HCT116 (cell line): ENCODE measurements around the gene KRT79. TPM values are rescaled to one million over a fixed set of nuclear protein-coding genes. Genes with fewer than 3 reads are reported as not detected.

Experiments used
- ATAC-seq: fragments of 200-7000 bp; cut with Tn5 transposase; 2 replicates; pipeline ENCODE4 v1.9.1; 2020; ENCODE audit warnings: mild to moderate bottlenecking, moderate library complexity
- BruUV-seq: library from RNA; stranded (reverse); fragments of 400-500 nt; replicated peaks from 2 replicates; lab custom pipeline; 2021; lab: Mats Ljungman, UMichigan
- CTCF ChIA-PET: fragments of 300-600 bp; sonication (Branson Sonifier 250); formaldehyde crosslinking; loops from one replicate; lab custom pipeline; 2021; ENCODE audit warnings: antibody characterized with exemption; lab: Charles Lee
- POLR2A ChIA-PET: fragments of 300-600, 350-600 bp; sonication (Branson Sonifier 250); formaldehyde crosslinking; loops from one replicate; lab custom pipeline; 2021; ENCODE audit warnings: antibody characterized with exemption; lab: Charles Lee
- RAD21 ChIA-PET, 2 experiments: fragments of 300-600 bp; sonication (Branson Sonifier 250); formaldehyde crosslinking; loops; one replicate each; lab custom pipeline; 2023; ENCODE audit warnings: low total read pairs in 2 of 2; ENCODE audit not compliant: uncharacterized antibody in 2 of 2, unreplicated experiment in 2 of 2, low non-redundant PET in 1 of 2; lab: Charles Lee
- DNase-seq: peaks from one replicate; pipeline ENCODE4 v3.0.0-alpha.2; 2010; ENCODE audit warnings: low read depth, low spot score
- H2AFZ ChIP-seq: fragments of 200-600 bp; shearing (Covaris generic), sonication (generic); 2 replicates; pipeline ENCODE4 v1.6.1; 2017; ENCODE audit warnings: low read depth, mixed run types, mixed read lengths, antibody characterized with exemption, low read length; ENCODE audit not compliant: poor library complexity, severe bottlenecking
- H3K27ac ChIP-seq: 2 replicates; pipeline ENCODE4 v1.5.1; 2012; ENCODE audit warnings: low read depth, low read length
- H3K27me3 ChIP-seq: fragments of 200-600 bp; sonication (generic); 2 replicates; pipeline ENCODE4 v1.6.1; 2016; ENCODE audit warnings: mixed run types, low read length, mixed read lengths; ENCODE audit not compliant: insufficient read depth
- H3K36me3 ChIP-seq, 2 experiments: fragments of 200-500 bp in 1 of 2; fragments of 200-600 bp in 1 of 2; sonication (Bioruptor generic) in 1 of 2; sonication (generic) in 1 of 2; 2 replicates each; pipeline versions ENCODE4 v1.5.1 to v1.6.1; 2014 to 2016; ENCODE audit warnings: low read length in 2 of 2, inconsistent platforms in 1 of 2, mixed read lengths in 1 of 2, mixed run types in 1 of 2; ENCODE audit not compliant: insufficient read depth in 2 of 2, control insufficient read depth in 1 of 2
- H3K4me1 ChIP-seq, 2 experiments: fragments of 200-600 bp in 1 of 2; sonication (generic) in 1 of 2; 2 replicates each; pipeline versions ENCODE4 v1.5.1 to v1.6.1; 2012 to 2017; ENCODE audit warnings: low read length in 2 of 2, inconsistent platforms in 1 of 2, mild to moderate bottlenecking in 1 of 2, mixed read lengths in 1 of 2, mixed run types in 1 of 2, moderate library complexity in 1 of 2; ENCODE audit not compliant: insufficient read depth in 2 of 2, control insufficient read depth in 1 of 2
- H3K4me2 ChIP-seq: fragments of 200-600 bp; sonication (generic); 2 replicates; pipeline ENCODE4 v1.6.1; 2017; ENCODE audit warnings: mixed run types, low read length, mixed read lengths
- H3K4me3 ChIP-seq, 2 experiments: fragments of 200-600 bp in 1 of 2; sonication (generic) in 1 of 2; replicated peaks in 1 of 2; 2 replicates each; pipeline ENCODE4 v1.5.1; 2011 to 2016; ENCODE audit warnings: low read length in 2 of 2, control low read depth in 1 of 2, low read depth in 1 of 2, mild to moderate bottlenecking in 1 of 2, mixed read lengths in 1 of 2, mixed run types in 1 of 2
- H3K79me2 ChIP-seq: fragments of 200-600 bp; sonication (generic); 2 replicates; pipeline ENCODE4 v1.6.1; 2017; ENCODE audit warnings: mild to moderate bottlenecking, mixed run types, low read length, moderate library complexity, mixed read lengths; ENCODE audit not compliant: insufficient read depth
- H3K9ac ChIP-seq: fragments of 200-600 bp; sonication (generic); 2 replicates; pipeline ENCODE4 v1.6.1; 2016; ENCODE audit warnings: low read length, mixed read lengths
- H3K9me2 ChIP-seq: fragments of 200-600 bp; sonication (generic), shearing (Covaris generic); 2 replicates; pipeline ENCODE4 v1.6.1; 2017; ENCODE audit warnings: mixed run types, mild to moderate bottlenecking, moderate library complexity; ENCODE audit not compliant: insufficient read depth
- H3K9me3 ChIP-seq, 2 experiments: fragments of 200-500 bp in 1 of 2; fragments of 200-600 bp in 1 of 2; sonication (Bioruptor generic) in 1 of 2; sonication (generic) in 1 of 2; 2 replicates each; pipeline ENCODE4 v1.6.1; 2014 to 2017; ENCODE audit warnings: low read length in 2 of 2, mixed read lengths in 2 of 2, inconsistent platforms in 1 of 2, low read depth in 1 of 2, mild to moderate bottlenecking in 1 of 2, mixed run types in 1 of 2, moderate library complexity in 1 of 2; ENCODE audit not compliant: control insufficient read depth in 1 of 2, insufficient read depth in 1 of 2
- H4K20me1 ChIP-seq: fragments of 200-600 bp; sonication (generic), shearing (Covaris generic); 2 replicates; pipeline ENCODE4 v1.6.1; 2017; ENCODE audit warnings: mixed run types, mild to moderate bottlenecking, moderate library complexity; ENCODE audit not compliant: insufficient read depth
- ELF1 ChIP-seq: IDR thresholded peaks from 2 replicates; pipeline ENCODE4 v1.6.1; 2012; ENCODE audit warnings: low read depth, borderline replicate concordance
- MAX ChIP-seq: IDR thresholded peaks from 2 replicates; pipeline ENCODE4 v1.6.1; 2012
- POLR2A ChIP-seq: IDR thresholded peaks from 2 replicates; pipeline ENCODE4 v1.7.0; 2011; ENCODE audit warnings: borderline replicate concordance; ENCODE audit not compliant: insufficient read depth, insufficient read length; ENCODE audit errors: extremely low read depth
- REST ChIP-seq: IDR thresholded peaks from 2 replicates; pipeline ENCODE4 v1.6.1; 2012; ENCODE audit warnings: low read depth
- SP1 ChIP-seq: IDR thresholded peaks from 2 replicates; pipeline ENCODE4 v1.6.1; 2012; ENCODE audit warnings: low read depth
- YY1 ChIP-seq: IDR thresholded peaks from 2 replicates; pipeline ENCODE4 v1.6.1; 2011; ENCODE audit warnings: low read length, low read depth, moderate library complexity, mild to moderate bottlenecking; ENCODE audit not compliant: insufficient replicate concordance; ENCODE audit errors: extremely low read depth
- ZBTB33 ChIP-seq: IDR thresholded peaks from 2 replicates; pipeline ENCODE4 v1.6.1; 2011; ENCODE audit warnings: mild to moderate bottlenecking, low read length, moderate library complexity; ENCODE audit not compliant: insufficient replicate concordance; ENCODE audit errors: extremely low read depth
- intact Hi-C: fragments of 100-400 bp; cut with micrococcal nuclease; formaldehyde crosslinking; loops from 2 replicates; pipeline ENCODE4 v1.10.0; 2022
- total RNA-seq: library from RNA; stranded (reverse); gene quantifications from one replicate; pipeline ENCODE4 v1.2.1, GENCODE V29; 2021; ENCODE audit not compliant: unreplicated experiment

Gene KRT79
- total RNA-seq, 1 experiment from 2014 or later = not detected

DNA sequence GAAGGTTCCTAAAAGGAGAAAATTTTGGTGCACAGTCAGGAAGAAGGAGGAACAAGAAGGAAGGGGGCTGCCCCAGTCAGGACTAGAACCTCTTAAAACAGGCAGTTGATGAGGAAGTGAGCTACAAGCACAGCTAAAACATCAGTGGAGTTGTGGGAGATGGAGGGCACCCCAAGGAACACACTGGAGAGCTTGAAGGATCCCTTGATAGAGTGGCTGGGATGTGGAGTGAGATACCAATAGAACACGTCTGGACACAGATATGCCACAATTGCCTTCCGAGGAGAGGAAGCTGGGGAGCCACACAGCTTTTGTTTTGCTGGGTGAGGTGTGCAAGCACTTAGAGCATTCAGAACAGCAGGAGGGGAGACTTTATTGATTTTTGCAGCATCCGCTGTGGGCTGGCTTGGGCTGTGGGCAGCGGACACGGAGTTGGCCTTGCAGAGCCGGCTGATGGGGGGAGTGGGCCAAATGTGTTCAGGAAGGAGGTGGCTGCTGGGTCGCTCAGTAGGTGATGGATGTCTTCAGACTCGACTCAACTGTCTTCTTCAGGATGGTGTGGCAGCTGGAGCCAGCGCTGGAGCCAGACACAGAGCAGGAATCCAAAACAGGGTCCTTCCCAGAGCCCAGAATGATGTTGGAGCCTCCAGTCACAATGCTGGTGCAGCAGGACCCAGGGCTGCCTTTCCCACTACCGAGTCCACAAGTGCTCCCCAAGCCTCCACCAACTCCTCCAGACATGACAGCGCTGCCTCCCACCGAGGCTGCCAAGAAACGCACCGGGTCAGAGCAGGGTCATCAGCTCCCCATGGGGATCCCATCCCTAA, 4.7 kb upstream of the KRT79 start:
- TF ChIP-seq YY1 (no peak), POLR2A (no peak), SP1 (no peak), ELF1 (no peak), MAX (no peak), REST (no peak), ZBTB33 (no peak)
- peaks cover 10% of the 10 kb centered on the region; the same call in 1 of the 2 replicates for H3K27me3 ChIP-seq
- H3K27ac ChIP-seq = no peak overlapping the region
- H3K36me3 ChIP-seq = no peaks in the 10 kb centered on the region
- H3K4me2 ChIP-seq = no peak overlapping the region
- ChIA-PET RAD21 (no interaction called here), POLR2A (no interaction called here), CTCF (no interaction called here)
- H3K4me1 ChIP-seq = peaks cover 0 to 18% of the 10 kb centered on the region in 2 experiments; a peak in 2 of 4 replicates
- no peaks in the 10 kb centered on the region for H3K9me2 ChIP-seq
- H3K4me3 ChIP-seq = no peak overlapping the region
- no peaks in the 10 kb centered on the region for H4K20me1 ChIP-seq
- no peak for DNase-seq
- no TSS peak for BruUV-seq
- H3K9me3 ChIP-seq = no peaks in the 10 kb centered on the region
- H3K79me2 ChIP-seq = no peaks in the 10 kb centered on the region
- intact Hi-C loops = no loop called here
- no peak for ATAC-seq
- H2AFZ ChIP-seq = no peak overlapping the region
- H3K9ac ChIP-seq = no peak overlapping the region
